NK-92 (cell line): ENCODE measurements around the gene SRRM3.
"Not testable (repeated sequence)": the region's sequence is repeated elsewhere in the genome, so short reads cannot be mapped to it uniquely, and the experiment has no call there.

ENCODE experiments used
- DNase-seq: peaks from one replicate; lab custom pipeline; 2025; ENCODE audit not compliant: unreplicated experiment; lab: John Stamatoyannopoulos, UW

SRRM3 gene

GRCh38 chr7:76201732-76202665 is at the start of gene SRRM3:
Gene SRRM3 (plus strand): TSS chr7:76201896. CDS start chr7:76235067, 33,171 bp downstream.
- no peak for DNase-seq

- DNase-seq = no peak
Measured at GRCh38 chr7:76151932-76152331, 49.8 kb upstream of the SRRM3 start.

GRCh38 chr7:76153571-76154230 is 48.0 kb upstream of the SRRM3 start:
- DNase-seq = not testable (repeated sequence)

GRCh38 chr7:76155938-76156337 is 45.8 kb upstream of the SRRM3 start:
- no peak for DNase-seq

- not testable (repeated sequence) for DNase-seq
Measured at GRCh38 chr7:76156992-76157685, 44.6 kb upstream of the SRRM3 start.

- DNase-seq = not testable (repeated sequence)
Measured at GRCh38 chr7:76158416-76158815, 43.3 kb upstream of the SRRM3 start.

GRCh38 chr7:76162416-76163170 is 39.1 kb upstream of the SRRM3 start:
- not testable (repeated sequence) for DNase-seq

GRCh38 chr7:76163812-76164211 is 37.9 kb upstream of the SRRM3 start:
- DNase-seq = not testable (repeated sequence)

GRCh38 chr7:76165106-76165972 is 36.4 kb upstream of the SRRM3 start:
- DNase-seq = no peak

GRCh38 chr7:76165973-76166403 is 35.7 kb upstream of the SRRM3 start:
- DNase-seq = no peak

- DNase-seq = peak; percentile 27
Measured at GRCh38 chr7:76166404-76167255, 35.1 kb upstream of the SRRM3 start.

GRCh38 chr7:76173566-76174205 is 28.0 kb upstream of the SRRM3 start:
- no peak for DNase-seq

- DNase-seq = not testable (repeated sequence)
Measured at GRCh38 chr7:76176951-76177350, 24.7 kb upstream of the SRRM3 start.

- no peak for DNase-seq
Measured at GRCh38 chr7:76179686-76180085, 22.0 kb upstream of the SRRM3 start.

- no peak for DNase-seq
Measured at GRCh38 chr7:76182225-76182960, 19.3 kb upstream of the SRRM3 start.

GRCh38 chr7:76185187-76185896 is 16.4 kb upstream of the SRRM3 start:
- no peak for DNase-seq

GRCh38 chr7:76187272-76187671 is 14.4 kb upstream of the SRRM3 start:
- DNase-seq = no peak
